Prostate gland (tissue), 2 donors: ENCODE measurements around the gene SLC12A8. TPM values are rescaled to one million over a fixed set of nuclear protein-coding genes. Genes with fewer than 3 reads are reported as not detected.
A peak's percentile ranks its signal among the peaks of the same experiment; 100 is the strongest.

Experiments used
- DNase-seq: peaks from one replicate; pipeline ENCODE4 v3.0.0-alpha.2; 2019; ENCODE audit warnings: low spot score
- H3K27ac ChIP-seq, 2 donors: fragments of 200-600 bp; sonication (generic); 2 replicates each; pipeline ENCODE4 v1.5.1; 2017 to 2019
- H3K27me3 ChIP-seq: fragments of 200-600 bp; sonication (generic); replicated peaks from 2 replicates; pipeline ENCODE4 v1.5.1; 2019; ENCODE audit not compliant: insufficient read depth
- H3K36me3 ChIP-seq, 2 donors: fragments of 200-600 bp; sonication (generic); 1 replicate in 1 of 2; 2 replicates in 1 of 2; pipeline versions ENCODE4 v1.5.1 to v1.8.1; 2017 to 2019
- H3K4me1 ChIP-seq: fragments of 200-600 bp; sonication (generic); replicated peaks from 2 replicates; pipeline ENCODE4 v1.5.1; 2019
- H3K4me3 ChIP-seq, 2 donors: fragments of 200-600 bp; sonication (generic); 2 replicates each; pipeline ENCODE4 v1.5.1; 2017 to 2019
- H3K9me3 ChIP-seq: fragments of 200-600 bp; sonication (generic); 2 replicates; pipeline ENCODE4 v1.5.1; 2017
- POLR2A ChIP-seq: fragments of 450-650 bp; IDR thresholded peaks from one replicate; pipeline ENCODE4 v1.6.1; 2016; ENCODE audit warnings: antibody characterized with exemption, mild to moderate bottlenecking
- POLR2AphosphoS5 ChIP-seq: sonication (generic); formaldehyde crosslinking; IDR thresholded peaks from one replicate; pipeline ENCODE4 v1.6.1; 2017; ENCODE audit warnings: antibody characterized with exemption
- WGBS: methylation state at CpG from one replicate; pipeline ENCODE4 v1.1.5; 2018; 5-methylcytosine and 5-hydroxymethylcytosine counted together
- intact Hi-C: fragments of 100-400 bp; cut with DNase I; formaldehyde crosslinking; loops from one replicate; pipeline ENCODE4 v1.14.2; 2022
- total RNA-seq, 2 donors: library from RNA; depleted of rRNA; stranded (reverse); fragments of >200 nt; gene quantifications; one replicate each; pipeline ENCODE4 v1.1.0, GENCODE V29; 2016
- TF ChIP-seq, protein P1 (sequence below), 4 experiments: fragments of 200-600 bp in 2 of 4; fragments of 450-650 bp in 2 of 4; sonication (generic) in 2 of 4; IDR thresholded peaks; 1 replicate in 3 of 4; 2 replicates in 1 of 4; pipeline ENCODE4 v1.5.1; 2016 to 2019; ENCODE audit warnings: antibody characterized with exemption in 4 of 4, mild to moderate bottlenecking in 2 of 4, moderate library complexity in 2 of 4

The SLC12A8 gene
- total RNA-seq, 2 donors from 2014 or later: 6.5 to 16.4 TPM

- no peak for DNase-seq
- H3K27ac ChIP-seq: no peak overlapping the region
- no peaks in the 10 kb centered on the region for H3K27me3 ChIP-seq
- no peak overlapping the region for H3K4me3 ChIP-seq
- H3K9me3 ChIP-seq: no peaks in the 10 kb centered on the region
- no peaks in the 10 kb centered on the region for H3K36me3 ChIP-seq
- TF ChIP-seq POLR2A (no peak), POLR2AphosphoS5 (no peak)
- TF ChIP-seq, protein P1, sequence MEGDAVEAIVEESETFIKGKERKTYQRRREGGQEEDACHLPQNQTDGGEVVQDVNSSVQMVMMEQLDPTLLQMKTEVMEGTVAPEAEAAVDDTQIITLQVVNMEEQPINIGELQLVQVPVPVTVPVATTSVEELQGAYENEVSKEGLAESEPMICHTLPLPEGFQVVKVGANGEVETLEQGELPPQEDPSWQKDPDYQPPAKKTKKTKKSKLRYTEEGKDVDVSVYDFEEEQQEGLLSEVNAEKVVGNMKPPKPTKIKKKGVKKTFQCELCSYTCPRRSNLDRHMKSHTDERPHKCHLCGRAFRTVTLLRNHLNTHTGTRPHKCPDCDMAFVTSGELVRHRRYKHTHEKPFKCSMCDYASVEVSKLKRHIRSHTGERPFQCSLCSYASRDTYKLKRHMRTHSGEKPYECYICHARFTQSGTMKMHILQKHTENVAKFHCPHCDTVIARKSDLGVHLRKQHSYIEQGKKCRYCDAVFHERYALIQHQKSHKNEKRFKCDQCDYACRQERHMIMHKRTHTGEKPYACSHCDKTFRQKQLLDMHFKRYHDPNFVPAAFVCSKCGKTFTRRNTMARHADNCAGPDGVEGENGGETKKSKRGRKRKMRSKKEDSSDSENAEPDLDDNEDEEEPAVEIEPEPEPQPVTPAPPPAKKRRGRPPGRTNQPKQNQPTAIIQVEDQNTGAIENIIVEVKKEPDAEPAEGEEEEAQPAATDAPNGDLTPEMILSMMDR (IDR thresholded peaks at IDR 0.05): peak in 3 of 4 experiments; percentile 22 to 50 (median 34)
- intact Hi-C loops: loop anchor here (10.0 kb wide), 2 partner anchors 241 to 269 kb away; no protein-coding TSS in a partner anchor
- WGBS: 77% methylated on average over 17 of the region's 17 CpGs
- no peaks in the 10 kb centered on the region for H3K4me1 ChIP-seq
Observed at GRCh38 chr3:125165189-125165947, 47.2 kb downstream of the SLC12A8 start.

- intact Hi-C loops: loop anchor here (10.0 kb wide), 2 partner anchors 239 to 271 kb away; no protein-coding TSS in a partner anchor
- H3K4me3 ChIP-seq: no peak overlapping the region
- TF ChIP-seq POLR2AphosphoS5 (no peak), POLR2A (no peak)
- TF ChIP-seq, protein P1 (IDR thresholded peaks at IDR 0.05): no peak
- H3K4me1 ChIP-seq: no peaks in the 10 kb centered on the region
- H3K27ac ChIP-seq: no peak overlapping the region
- WGBS: 76% methylated on average over 15 of the region's 15 CpGs
- H3K36me3 ChIP-seq: no peaks in the 10 kb centered on the region
- no peaks in the 10 kb centered on the region for H3K27me3 ChIP-seq
- no peak for DNase-seq
- no peaks in the 10 kb centered on the region for H3K9me3 ChIP-seq
Observed at GRCh38 chr3:125163739-125164601, 48.6 kb downstream of the SLC12A8 start.

GRCh38 chr3:125161607-125162219 is 50.8 kb downstream of the SLC12A8 start:
- no peak for DNase-seq
- Histone ChIP-seq H3K4me1 (no peaks in the 10 kb centered on the region), H3K36me3 (no peaks in the 10 kb centered on the region), H3K4me3 (no peak overlapping the region), H3K9me3 (no peaks in the 10 kb centered on the region), H3K27me3 (no peaks in the 10 kb centered on the region), H3K27ac (no peak overlapping the region)
- WGBS: 73% methylated on average over 12 of the region's 12 CpGs
- TF ChIP-seq, protein P1 (IDR thresholded peaks at IDR 0.05): no peak
- TF ChIP-seq POLR2AphosphoS5: no peak
- TF ChIP-seq POLR2A: no peak
- intact Hi-C loops: loop anchor here (10.0 kb wide), 2 partner anchors 237 to 273 kb away; no protein-coding TSS in a partner anchor

DNA sequence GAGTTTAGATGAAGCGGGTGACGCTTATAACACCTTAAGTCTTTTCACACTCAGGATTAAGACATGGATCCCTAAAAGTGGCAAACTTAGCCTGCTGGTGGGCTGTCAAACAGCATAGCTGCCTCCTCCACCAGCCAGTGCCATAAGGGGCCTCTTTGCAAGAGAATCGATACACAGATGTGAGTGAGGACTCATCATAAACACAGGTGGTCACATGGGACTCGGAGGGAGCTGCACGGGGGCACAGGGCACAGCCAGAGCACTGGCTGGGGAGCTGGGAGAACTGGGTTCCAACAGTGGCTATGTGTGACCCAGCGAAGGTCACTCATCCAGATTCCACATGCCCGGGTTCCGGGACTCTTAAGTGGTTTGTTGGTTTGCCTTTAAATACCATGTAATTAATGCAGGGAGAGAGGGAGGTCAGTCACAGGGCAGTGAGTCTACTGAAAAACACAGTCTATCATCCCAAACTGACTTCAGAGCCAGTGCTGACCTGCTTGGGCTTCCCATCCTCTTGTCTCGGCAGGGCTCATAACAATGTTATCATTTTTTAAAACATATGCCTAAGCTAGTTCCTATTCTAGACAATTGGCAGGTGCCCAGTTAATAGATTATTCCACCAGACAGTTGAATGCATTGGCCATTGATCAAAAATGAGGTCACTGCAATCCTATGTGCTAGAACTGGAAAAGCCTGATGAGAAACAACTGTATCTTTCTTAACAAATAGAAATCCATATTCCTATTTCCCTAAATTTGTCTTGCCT is 51.8 kb downstream of the SLC12A8 start:
- Histone ChIP-seq H3K27ac (no peak overlapping the region), H3K4me3 (no peak overlapping the region), H3K36me3 (no peaks in the 10 kb centered on the region), H3K9me3 (no peaks in the 10 kb centered on the region), H3K4me1 (no peaks in the 10 kb centered on the region), H3K27me3 (no peaks in the 10 kb centered on the region)
- 61% methylated on average over 9 of the region's 9 CpGs for WGBS
- TF ChIP-seq, protein P1 (IDR thresholded peaks at IDR 0.05): no peak
- TF ChIP-seq POLR2AphosphoS5 (no peak), POLR2A (no peak)
- intact Hi-C loops: loop anchor here (10.0 kb wide), 2 partner anchors 236 to 274 kb away; no protein-coding TSS in a partner anchor
- no peak for DNase-seq
